Measurements from ENCODE around the gene SH2D6. TPM values are rescaled to one million over a fixed set of nuclear protein-coding genes. Genes with fewer than 3 reads are reported as not detected.

Gene SH2D6
- polyA plus RNA-seq, 1 donor from 2014 or later = not detected

- H3K27ac ChIP-seq (ENCODE audit: low read length) = no peak overlapping the region
- H4K20me1 ChIP-seq (ENCODE audit: insufficient read depth) = no peaks in the 10 kb centered on the region
- H3K79me2 ChIP-seq (replicated peaks; ENCODE audit: insufficient read depth, low read length) = no peaks in the 10 kb centered on the region
- no peaks in the 10 kb centered on the region for H3F3A ChIP-seq (ENCODE audit: insufficient read depth, low read length, poor library complexity, severe bottlenecking)
- no peak overlapping the region for H3K4me3 ChIP-seq (ENCODE audit: low read length)
- H3K36me3 ChIP-seq (ENCODE audit: insufficient read depth, low read length) = no peaks in the 10 kb centered on the region
- H3K9me2 ChIP-seq (ENCODE audit: insufficient read depth, low read length) = no peaks in the 10 kb centered on the region
- H3K27me3 ChIP-seq (ENCODE audit: insufficient read depth, low read depth, low read length) = peaks cover 17% of the 10 kb centered on the region
- no peak overlapping the region for H3K4me2 ChIP-seq (ENCODE audit: low read length)
- H2AFZ ChIP-seq (ENCODE audit: low read depth, low read length) = no peak overlapping the region
- no peak overlapping the region for H3K9ac ChIP-seq (ENCODE audit: low read length)
- TF ChIP-seq MXI1 (conservative IDR thresholded peaks at IDR 0.05; ENCODE audit: poor library complexity, severe bottlenecking) (no peak), RAD21 (conservative IDR thresholded peaks at IDR 0.05) (no peak), POLR2AphosphoS5 (IDR thresholded peaks at IDR 0.05) (no peak), EP300 (conservative IDR thresholded peaks at IDR 0.05; ENCODE audit: poor library complexity, severe bottlenecking) (no peak), TAF1 (IDR thresholded peaks at IDR 0.05; ENCODE audit: low read depth) (no peak), EZH2 (IDR thresholded peaks at IDR 0.05; ENCODE audit: borderline replicate concordance, insufficient read depth, low read length, poor library complexity, severe bottlenecking) (no peak), SMC3 (conservative IDR thresholded peaks at IDR 0.05; ENCODE audit: poor library complexity) (no peak), CTCF (IDR thresholded peaks at IDR 0.05; ENCODE audit: poor library complexity, severe bottlenecking) (no peak), REST (IDR thresholded peaks at IDR 0.05; ENCODE audit: borderline replicate concordance) (no peak)
- H3K9me3 ChIP-seq (ENCODE audit: low read length) = no peaks in the 10 kb centered on the region
These were observed 7.7 kb upstream of the SH2D6 start for GRCh38 chr2:85410584-85411404.

- H3K27me3 ChIP-seq (ENCODE audit: insufficient read depth, low read depth, low read length) = peaks cover 17% of the 10 kb centered on the region
- H3F3A ChIP-seq (ENCODE audit: insufficient read depth, low read length, poor library complexity, severe bottlenecking) = no peaks in the 10 kb centered on the region
- H2AFZ ChIP-seq (ENCODE audit: low read depth, low read length) = no peak overlapping the region
- H3K4me2 ChIP-seq (ENCODE audit: low read length) = no peak overlapping the region
- no peaks in the 10 kb centered on the region for H4K20me1 ChIP-seq (ENCODE audit: insufficient read depth)
- H3K9me2 ChIP-seq (ENCODE audit: insufficient read depth, low read length) = no peaks in the 10 kb centered on the region
- no peaks in the 10 kb centered on the region for H3K9me3 ChIP-seq (ENCODE audit: low read length)
- no peak overlapping the region for H3K27ac ChIP-seq (ENCODE audit: low read length)
- TF ChIP-seq POLR2AphosphoS5 (IDR thresholded peaks at IDR 0.05) = no peak
- no peaks in the 10 kb centered on the region for H3K36me3 ChIP-seq (ENCODE audit: insufficient read depth, low read length)
- H3K4me3 ChIP-seq (ENCODE audit: low read length) = no peak overlapping the region
- no peak overlapping the region for H3K9ac ChIP-seq (ENCODE audit: low read length)
- H3K79me2 ChIP-seq (replicated peaks; ENCODE audit: insufficient read depth, low read length) = no peaks in the 10 kb centered on the region
These were observed 7.1 kb upstream of the SH2D6 start for GRCh38 chr2:85411405-85411748.
